ENCODE measurements around the gene ZNF23.

- TF ChIP-seq SIN3A (IDR thresholded peaks at IDR 0.05; ENCODE audit: borderline replicate concordance, insufficient read depth, low read length) (no peak), POLR2AphosphoS5 (IDR thresholded peaks at IDR 0.05; ENCODE audit: low read depth, low read length) (peak; percentile 59; the same call in 1 of the 2 replicates), TAF1 (IDR thresholded peaks at IDR 0.05; ENCODE audit: borderline replicate concordance, insufficient read depth, low read length) (no peak), REST (IDR thresholded peaks at IDR 0.05; ENCODE audit: insufficient read depth in 1 of 2, low read depth in 2 of 2, low read length in 2 of 2) (0 out of 4 replicates have a peak, but pooled peaks of 1 of the 2 experiments have one; percentile 6), FOXP2 (optimal IDR thresholded peaks at IDR 0.05; ENCODE audit: borderline replicate concordance, extremely low read depth, extremely low read length, insufficient read depth) (no peak)
These were observed 22.2 kb upstream of the ZNF23 start for GRCh38 chr16:71484006-71484893.
